ENCODE data around the gene NSUN6.

GRCh38 chr10:18620856-18621255 is 30.5 kb downstream of the NSUN6 start:
- TF ChIP-seq CTCF (IDR thresholded peaks at IDR 0.05) (no peak), POLR2AphosphoS5 (IDR thresholded peaks at IDR 0.05) (no peak), POLR2A (IDR thresholded peaks at IDR 0.05) (no peak)
